ENCODE measurements around the gene TBC1D19.
"Not testable (repeated sequence)": the region's sequence is repeated elsewhere in the genome, so short reads cannot be mapped to it uniquely, and the experiment has no call there.

TBC1D19 gene

DNA sequence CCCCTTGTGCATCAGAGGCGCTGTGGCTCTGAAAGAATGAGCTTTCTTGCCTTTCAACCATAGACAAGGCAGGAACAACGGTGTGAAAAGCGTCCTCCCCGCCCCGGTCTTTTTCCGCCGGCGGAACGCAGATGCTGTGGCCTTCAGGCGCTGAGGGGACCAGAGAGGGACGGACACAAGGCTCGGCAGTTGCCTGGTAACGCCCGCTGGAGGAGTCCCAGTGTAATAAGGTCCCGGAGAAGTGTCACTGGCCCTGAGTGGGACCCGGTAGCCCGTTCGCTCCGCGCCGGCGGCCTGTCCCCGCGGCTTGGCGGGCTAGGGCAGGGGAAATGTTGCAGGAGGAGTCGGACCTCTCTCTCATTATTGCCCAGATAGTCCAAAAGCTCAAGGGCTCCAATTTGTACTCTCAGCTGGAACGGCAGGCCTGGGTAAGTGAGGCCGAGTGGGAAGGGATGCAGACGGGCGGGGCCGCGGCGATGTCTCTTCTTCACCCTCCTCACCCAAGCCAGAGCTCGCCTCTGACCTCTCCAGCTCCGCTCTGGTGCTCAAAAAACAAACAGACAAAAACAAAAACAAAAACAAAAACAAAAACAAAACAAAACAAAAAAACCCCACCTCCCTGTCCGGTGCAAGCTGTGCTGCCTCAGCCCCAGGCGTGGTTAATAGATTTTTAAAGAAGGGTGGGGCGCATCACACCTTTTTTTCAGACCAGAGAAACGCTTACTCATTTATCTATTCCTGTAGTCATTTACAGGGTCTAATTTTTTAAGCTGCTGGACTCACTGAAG lies at the start of gene TBC1D19:
Gene TBC1D19 (plus strand): TSS at position 220 of the 788 bp plus-strand sequence. CDS start 110 bp downstream, at position 330.
- peak; percentile 76 for DNase-seq (ENCODE audit: low read depth)

DNA sequence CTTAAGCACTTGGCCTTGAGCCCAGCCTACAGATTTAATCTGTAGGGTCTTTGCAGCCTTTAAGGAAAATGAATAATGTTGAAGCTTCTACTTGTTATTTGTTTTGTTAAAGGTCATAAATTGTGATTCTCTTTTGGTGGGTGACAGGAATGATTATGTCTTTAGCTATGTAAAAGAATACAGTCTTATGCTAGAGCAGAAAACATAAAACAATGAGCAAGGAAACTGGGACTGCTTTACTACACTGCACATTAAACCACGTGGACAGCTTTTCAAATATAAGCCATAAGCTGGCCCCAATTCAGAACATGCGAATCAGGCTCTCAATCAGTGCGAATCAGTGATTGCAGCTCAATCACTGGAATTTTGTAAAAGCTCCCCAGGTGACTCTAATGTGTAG lies 40.9 kb upstream of the TBC1D19 start:
- DNase-seq (ENCODE audit: low read depth): no peak

GRCh38 chr4:26544421-26544820 lies 39.5 kb upstream of the TBC1D19 start:
- no peak for DNase-seq (ENCODE audit: low read depth)

GRCh38 chr4:26548379-26548778 lies 35.5 kb upstream of the TBC1D19 start:
- DNase-seq (ENCODE audit: low read depth): not testable (repeated sequence)

GRCh38 chr4:26557164-26557563 lies 26.7 kb upstream of the TBC1D19 start:
- DNase-seq (ENCODE audit: low read depth): no peak

GRCh38 chr4:26558166-26558895 lies 25.6 kb upstream of the TBC1D19 start:
- DNase-seq (ENCODE audit: low read depth): no peak

GRCh38 chr4:26566133-26566532 lies 17.8 kb upstream of the TBC1D19 start:
- DNase-seq (ENCODE audit: low read depth): no peak

GRCh38 chr4:26568446-26568994 lies 15.4 kb upstream of the TBC1D19 start:
- no peak for DNase-seq (ENCODE audit: low read depth)

- no peak for DNase-seq (ENCODE audit: low read depth)
These were observed 13.3 kb upstream of the TBC1D19 start for GRCh38 chr4:26570596-26570995.

GRCh38 chr4:26573389-26573794 lies 10.5 kb upstream of the TBC1D19 start:
- DNase-seq (ENCODE audit: low read depth): no peak

GRCh38 chr4:26574563-26574962 lies 9.3 kb upstream of the TBC1D19 start:
- DNase-seq (ENCODE audit: low read depth): no peak

DNA sequence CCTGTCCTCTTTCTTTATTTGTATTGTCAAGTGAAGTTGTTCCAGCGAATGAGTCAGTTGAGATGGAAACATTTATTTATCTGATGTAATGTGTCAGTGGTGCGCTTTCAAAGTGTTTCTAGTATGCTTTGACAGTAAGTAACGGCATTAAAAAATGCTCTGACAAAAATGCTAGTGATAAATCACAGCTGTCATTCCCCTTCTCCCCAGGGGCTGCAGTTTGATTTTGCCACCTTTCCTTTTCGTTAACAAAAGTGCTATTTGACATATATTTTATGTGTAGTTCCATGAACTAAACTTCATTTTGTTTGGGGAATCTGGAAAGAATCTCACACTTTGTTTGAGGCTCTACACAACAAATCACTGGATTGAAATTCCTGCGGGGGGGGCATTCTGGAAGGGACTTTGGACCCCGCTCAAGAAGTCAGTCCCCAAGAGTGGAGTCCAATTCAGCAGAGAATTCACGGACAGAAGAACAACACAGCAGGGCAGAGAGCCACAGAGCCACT lies 7.6 kb upstream of the TBC1D19 start:
- no peak for DNase-seq (ENCODE audit: low read depth)

- DNase-seq (ENCODE audit: low read depth): no peak
These were observed 6.8 kb upstream of the TBC1D19 start for GRCh38 chr4:26577066-26577465.

DNA sequence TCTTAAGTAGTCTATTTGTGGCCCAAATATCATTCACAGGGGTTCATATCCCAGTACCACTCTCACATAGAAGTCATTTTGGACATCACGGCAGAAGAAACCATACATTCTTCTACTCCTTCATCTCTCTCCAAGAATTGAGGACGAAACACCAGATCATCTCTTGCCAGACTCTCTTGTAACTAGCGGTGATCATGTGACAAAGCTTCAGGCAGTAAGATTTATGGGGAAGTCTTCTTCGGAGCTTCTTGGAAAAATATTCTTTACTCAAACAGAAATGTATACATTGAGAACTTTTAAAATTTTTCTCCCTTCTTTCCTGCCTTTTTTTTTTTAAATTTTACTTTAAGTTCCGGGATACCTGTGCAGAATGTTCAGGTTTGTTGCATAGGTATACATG lies 4.7 kb upstream of the TBC1D19 start:
- no peak for DNase-seq (ENCODE audit: low read depth)

DNA sequence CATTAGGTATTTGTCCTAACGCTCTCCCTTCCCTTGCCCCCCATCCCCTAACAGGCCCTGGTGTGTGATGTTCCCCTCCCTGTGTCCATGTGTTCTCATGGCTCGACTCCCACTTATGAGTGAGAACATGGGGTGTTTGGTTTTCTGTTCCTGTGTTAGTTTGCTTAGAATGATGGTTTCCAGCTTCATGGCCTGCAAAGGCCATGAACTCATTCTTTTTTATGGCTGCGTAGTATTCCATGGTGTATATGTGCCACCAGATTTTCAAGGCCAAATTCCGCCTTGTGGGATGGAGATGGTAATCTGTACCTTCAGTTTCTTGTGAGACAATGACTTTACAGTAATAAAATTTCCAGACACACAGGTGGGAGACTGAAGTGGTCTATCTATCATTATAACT lies 2.5 kb upstream of the TBC1D19 start:
- DNase-seq (ENCODE audit: low read depth): not testable (repeated sequence)

DNA sequence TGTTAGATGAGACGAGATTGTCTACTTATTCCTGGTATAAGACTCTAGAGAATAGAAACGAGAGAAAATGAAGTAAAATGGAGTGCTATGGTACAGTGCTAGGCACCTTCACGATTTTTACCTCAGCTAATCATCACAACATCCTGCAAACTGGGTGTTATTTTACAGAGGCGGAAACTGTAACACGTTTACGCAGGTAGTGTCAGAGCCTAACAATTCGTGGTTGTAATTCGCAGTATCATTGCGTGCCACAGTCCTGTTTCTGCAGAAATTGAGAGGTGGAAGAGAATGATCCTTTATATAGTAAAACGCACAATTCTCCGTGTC lies 383 bp upstream of the TBC1D19 start:
- no peak for DNase-seq (ENCODE audit: low read depth)

GRCh38 chr4:26584725-26585124 lies 841 bp downstream of the TBC1D19 start:
- DNase-seq (ENCODE audit: low read depth): no peak

- no peak for DNase-seq (ENCODE audit: low read depth)
These were observed 5.8 kb downstream of the TBC1D19 start for GRCh38 chr4:26589705-26590104.

DNA sequence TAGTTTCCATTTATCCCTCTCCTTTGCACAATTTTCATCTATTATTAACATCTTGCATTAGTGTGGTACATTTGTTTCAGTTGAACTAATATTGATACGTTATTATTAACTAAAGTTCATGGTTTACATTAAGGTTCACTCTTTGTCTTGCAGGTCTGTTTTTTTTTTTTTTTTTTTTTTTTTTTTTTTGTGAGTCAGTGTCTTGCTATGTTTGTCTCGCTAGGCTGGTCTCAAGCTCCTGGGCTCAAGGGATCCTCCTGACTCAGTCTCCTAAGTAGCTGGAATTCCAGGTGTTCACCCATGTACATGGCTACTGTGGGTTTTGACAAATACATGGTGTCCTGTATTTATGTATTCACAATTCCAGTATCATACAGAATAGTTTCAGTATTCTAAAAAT lies 6.8 kb downstream of the TBC1D19 start:
- DNase-seq (ENCODE audit: low read depth): no peak

DNA sequence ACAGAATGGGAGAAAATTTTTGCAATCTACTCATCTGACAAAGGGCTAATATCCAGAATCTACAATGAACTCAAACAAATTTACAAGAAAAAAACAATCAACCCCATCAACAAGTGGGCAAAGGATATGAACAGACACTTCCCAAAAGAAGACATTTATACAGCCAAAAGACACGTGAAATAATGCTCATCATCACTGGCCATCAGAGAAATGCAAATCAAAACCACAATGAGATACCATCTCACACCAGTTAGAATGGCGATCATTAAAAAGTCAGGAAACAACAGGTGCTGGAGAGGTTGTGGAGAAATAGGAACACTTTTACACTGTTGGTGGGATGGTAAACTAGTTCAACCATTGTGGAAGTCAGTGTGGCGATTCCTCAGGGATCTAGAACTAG lies 9.7 kb downstream of the TBC1D19 start:
- not testable (repeated sequence) for DNase-seq (ENCODE audit: low read depth)

- DNase-seq (ENCODE audit: low read depth): no peak
These were observed 10.5 kb downstream of the TBC1D19 start for GRCh38 chr4:26594371-26594770.

DNA sequence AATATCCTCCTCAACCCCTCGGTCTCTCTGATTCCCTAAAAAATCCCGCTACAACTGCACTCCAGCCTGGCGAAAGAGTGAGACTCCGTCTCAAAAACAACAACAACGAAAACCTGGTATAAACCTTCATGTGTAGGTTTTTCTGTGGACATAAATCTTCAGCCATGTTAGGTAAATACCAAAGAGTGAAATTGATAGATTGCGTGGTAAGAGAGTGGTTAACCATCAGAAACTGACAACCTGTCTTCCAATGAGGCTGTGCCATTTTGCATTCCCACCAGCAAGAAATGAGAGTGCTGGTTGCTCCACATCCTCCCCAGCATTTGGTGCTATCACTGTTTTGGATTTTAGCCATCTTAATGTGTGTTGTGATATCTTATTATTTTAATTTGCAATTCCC lies 10.9 kb downstream of the TBC1D19 start:
- DNase-seq (ENCODE audit: low read depth): no peak

DNA sequence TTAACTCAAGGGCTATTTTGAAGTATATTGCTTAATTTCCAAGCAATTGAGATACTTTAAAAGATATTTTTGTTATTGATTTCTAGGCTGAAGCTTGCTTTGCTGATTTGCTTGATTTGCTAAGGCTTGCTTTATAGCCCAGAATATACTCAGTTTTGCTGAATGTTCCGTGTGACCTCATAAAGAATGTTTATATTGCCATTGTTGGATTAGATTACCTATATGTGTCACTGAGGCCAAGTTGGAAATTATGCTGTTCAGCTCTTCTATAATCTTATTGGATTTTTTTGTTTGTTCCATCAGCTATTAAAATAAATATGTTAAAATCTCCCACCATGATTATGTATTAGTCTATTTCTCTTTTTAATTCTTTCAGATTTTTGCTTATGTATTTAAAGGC lies 13.0 kb downstream of the TBC1D19 start:
- no peak for DNase-seq (ENCODE audit: low read depth)

Data from activated T-helper 9 cell treated with anti-CD3 and anti-CD28 coated beads, Interleukin-2, amount 50 U/mL, for 16 hours (primary cell).